ENCODE measurements around the gene OSBP. TPM values are rescaled to one million over a fixed set of nuclear protein-coding genes. Genes with fewer than 3 reads are reported as not detected.

Gene OSBP
- total RNA-seq, 1 experiment from 2014 or later, result 58.6 TPM

- Mint-ChIP-seq H3K4me3 (ENCODE audit: low read depth, unreplicated experiment) (peak overlapping the region; percentile 50), H3K36me3 (ENCODE audit: insufficient read depth, unreplicated experiment) (peaks cover 47% of the 10 kb centered on the region), H3K4me1 (ENCODE audit: low read depth, unreplicated experiment) (peaks cover 38% of the 10 kb centered on the region), H3K27ac (ENCODE audit: unreplicated experiment) (no peak overlapping the region), H3K9me3 (ENCODE audit: low read depth, unreplicated experiment) (no peaks in the 10 kb centered on the region), H3K27me3 (ENCODE audit: unreplicated experiment) (no peaks in the 10 kb centered on the region)
- DNase-seq, result no peak
- CTCF ChIA-PET, result no interaction called here
- intact Hi-C loops (cut with micrococcal nuclease; ENCODE audit: unreplicated experiment), result no loop called here
- TF ChIP-seq, protein P1, sequence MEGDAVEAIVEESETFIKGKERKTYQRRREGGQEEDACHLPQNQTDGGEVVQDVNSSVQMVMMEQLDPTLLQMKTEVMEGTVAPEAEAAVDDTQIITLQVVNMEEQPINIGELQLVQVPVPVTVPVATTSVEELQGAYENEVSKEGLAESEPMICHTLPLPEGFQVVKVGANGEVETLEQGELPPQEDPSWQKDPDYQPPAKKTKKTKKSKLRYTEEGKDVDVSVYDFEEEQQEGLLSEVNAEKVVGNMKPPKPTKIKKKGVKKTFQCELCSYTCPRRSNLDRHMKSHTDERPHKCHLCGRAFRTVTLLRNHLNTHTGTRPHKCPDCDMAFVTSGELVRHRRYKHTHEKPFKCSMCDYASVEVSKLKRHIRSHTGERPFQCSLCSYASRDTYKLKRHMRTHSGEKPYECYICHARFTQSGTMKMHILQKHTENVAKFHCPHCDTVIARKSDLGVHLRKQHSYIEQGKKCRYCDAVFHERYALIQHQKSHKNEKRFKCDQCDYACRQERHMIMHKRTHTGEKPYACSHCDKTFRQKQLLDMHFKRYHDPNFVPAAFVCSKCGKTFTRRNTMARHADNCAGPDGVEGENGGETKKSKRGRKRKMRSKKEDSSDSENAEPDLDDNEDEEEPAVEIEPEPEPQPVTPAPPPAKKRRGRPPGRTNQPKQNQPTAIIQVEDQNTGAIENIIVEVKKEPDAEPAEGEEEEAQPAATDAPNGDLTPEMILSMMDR (IDR thresholded peaks at IDR 0.05; ENCODE audit: unreplicated experiment), result no peak
- no TSS peak for BruUV-seq (replicated peaks)
Measured at GRCh38 chr11:59558270-59558643, 57.3 kb downstream of the OSBP start.

DNA sequence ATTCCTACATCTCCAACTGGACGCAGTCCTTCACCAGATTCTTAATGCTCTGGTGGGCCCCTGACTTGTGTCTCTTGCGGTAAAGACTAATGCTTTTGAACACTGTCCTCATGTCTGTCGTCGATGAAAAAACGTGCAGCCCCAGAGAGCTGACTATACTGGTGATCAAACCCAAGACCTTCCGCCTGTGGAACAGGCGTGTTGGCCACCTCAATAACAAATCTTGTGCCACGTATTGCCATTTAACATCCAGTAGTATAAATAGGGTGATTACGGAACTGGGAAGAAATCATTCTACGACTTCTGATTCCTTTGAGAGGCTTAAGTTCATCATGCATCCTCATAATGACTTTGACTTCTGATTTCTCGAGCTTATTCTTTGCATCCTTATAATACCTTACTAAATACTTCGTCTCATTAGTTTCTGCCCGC lies 58.6 kb downstream of the OSBP start:
- Mint-ChIP-seq H3K4me3 (ENCODE audit: low read depth, unreplicated experiment) (peak overlapping the region; percentile 50), H3K4me1 (ENCODE audit: low read depth, unreplicated experiment) (peaks cover 31% of the 10 kb centered on the region), H3K9me3 (ENCODE audit: low read depth, unreplicated experiment) (no peaks in the 10 kb centered on the region), H3K27me3 (ENCODE audit: unreplicated experiment) (no peaks in the 10 kb centered on the region), H3K36me3 (ENCODE audit: insufficient read depth, unreplicated experiment) (peaks cover 41% of the 10 kb centered on the region), H3K27ac (ENCODE audit: unreplicated experiment) (peak overlapping the region; percentile 87)
- intact Hi-C loops (cut with micrococcal nuclease; ENCODE audit: unreplicated experiment), result no loop called here
- CTCF ChIA-PET, result interaction anchor here (0.7 to 1.3 kb wide), 2 partner anchors 20 to 33 kb away, joined by 4 to 11 read pairs; no protein-coding TSS in a partner anchor
- no peak for DNase-seq
- TF ChIP-seq, protein P1 (IDR thresholded peaks at IDR 0.05; ENCODE audit: unreplicated experiment), result no peak
- BruUV-seq (replicated peaks), result no TSS peak

GRCh38 chr11:59556115-59556916 lies 59.3 kb downstream of the OSBP start:
- H3K4me1 Mint-ChIP-seq (ENCODE audit: low read depth, unreplicated experiment), result peaks cover 25% of the 10 kb centered on the region
- peaks cover 44% of the 10 kb centered on the region for H3K36me3 Mint-ChIP-seq (ENCODE audit: insufficient read depth, unreplicated experiment)
- TF ChIP-seq, protein P1 (IDR thresholded peaks at IDR 0.05; ENCODE audit: unreplicated experiment), result no peak
- H3K4me3 Mint-ChIP-seq (ENCODE audit: low read depth, unreplicated experiment), result peak overlapping the region; percentile 50
- CTCF ChIA-PET, result interaction anchor here (1.3 kb wide), 1 partner anchor 19 kb away, joined by 11 read pairs; no protein-coding TSS in a partner anchor
- H3K27me3 Mint-ChIP-seq (ENCODE audit: unreplicated experiment), result no peaks in the 10 kb centered on the region
- H3K9me3 Mint-ChIP-seq (ENCODE audit: low read depth, unreplicated experiment), result no peaks in the 10 kb centered on the region
- intact Hi-C loops (cut with micrococcal nuclease; ENCODE audit: unreplicated experiment), result no loop called here
- H3K27ac Mint-ChIP-seq (ENCODE audit: unreplicated experiment), result peak overlapping the region; percentile 87
- no TSS peak for BruUV-seq (replicated peaks)
- DNase-seq, result peak; percentile 69

- H3K27me3 Mint-ChIP-seq (ENCODE audit: unreplicated experiment), result peaks cover 5% of the 10 kb centered on the region
- H3K36me3 Mint-ChIP-seq (ENCODE audit: insufficient read depth, unreplicated experiment), result peaks cover 44% of the 10 kb centered on the region
- H3K4me1 Mint-ChIP-seq (ENCODE audit: low read depth, unreplicated experiment), result peaks cover 26% of the 10 kb centered on the region
- H3K9me3 Mint-ChIP-seq (ENCODE audit: low read depth, unreplicated experiment), result no peaks in the 10 kb centered on the region
- peak overlapping the region; percentile 87 for H3K27ac Mint-ChIP-seq (ENCODE audit: unreplicated experiment)
- TF ChIP-seq, protein P1 (IDR thresholded peaks at IDR 0.05; ENCODE audit: unreplicated experiment), result no peak
- DNase-seq, result no peak
- intact Hi-C loops (cut with micrococcal nuclease; ENCODE audit: unreplicated experiment), result no loop called here
- CTCF ChIA-PET, result no interaction called here
- no TSS peak for BruUV-seq (replicated peaks)
- peak overlapping the region; percentile 50 for H3K4me3 Mint-ChIP-seq (ENCODE audit: low read depth, unreplicated experiment)
Measured at GRCh38 chr11:59555601-59556114, 59.9 kb downstream of the OSBP start.
